Osteoblast (primary cell): ENCODE results near the gene DLG1. TPM values are rescaled to one million over a fixed set of nuclear protein-coding genes. Genes with fewer than 3 reads are reported as not detected.

Source experiments
- DNase-seq: peaks from one replicate; pipeline ENCODE4 v3.0.0; 2011; ENCODE audit warnings: low spot score, mixed read lengths; ENCODE audit not compliant: insufficient read length; ENCODE audit errors: missing footprints
- H2AFZ ChIP-seq: 2 replicates; pipeline ENCODE4 v1.6.0; 2011; ENCODE audit warnings: mild to moderate bottlenecking, low read length
- H3K27ac ChIP-seq: 2 replicates; pipeline ENCODE4 v1.5.1; 2011; ENCODE audit warnings: mild to moderate bottlenecking, low read depth, low read length, moderate library complexity
- H3K27me3 ChIP-seq: 2 replicates; pipeline ENCODE4 v1.6.0; 2012; ENCODE audit warnings: mild to moderate bottlenecking, control low read depth, inconsistent platforms, low read length, moderate library complexity; ENCODE audit not compliant: insufficient read depth
- H3K36me3 ChIP-seq: 2 replicates; pipeline ENCODE4 v1.5.1; 2011; ENCODE audit warnings: mild to moderate bottlenecking, low read length, control low read depth, moderate library complexity; ENCODE audit not compliant: insufficient read depth
- H3K4me1 ChIP-seq: 2 replicates; pipeline ENCODE4 v1.5.1; 2011; ENCODE audit warnings: mild to moderate bottlenecking, low read length, control low read depth, moderate library complexity; ENCODE audit not compliant: insufficient read depth
- H3K4me2 ChIP-seq: 2 replicates; pipeline ENCODE4 v1.6.0; 2011; ENCODE audit warnings: mild to moderate bottlenecking, low read length; ENCODE audit not compliant: insufficient read depth
- H3K4me3 ChIP-seq: fragments of 200-600 bp; sonication (generic); 3 replicates; pipeline ENCODE4 v1.5.1; 2012; ENCODE audit warnings: mild to moderate bottlenecking, low read length, inconsistent platforms; ENCODE audit not compliant: insufficient read depth
- H3K79me2 ChIP-seq: 2 replicates; pipeline ENCODE4 v1.6.0; 2012; ENCODE audit warnings: mild to moderate bottlenecking, low read length, control low read depth, inconsistent platforms; ENCODE audit not compliant: insufficient read depth
- H3K9me3 ChIP-seq: 2 replicates; pipeline ENCODE4 v1.5.1; 2011; ENCODE audit warnings: low read depth, low read length, control low read depth
- H4K20me1 ChIP-seq: 2 replicates; pipeline ENCODE4 v1.6.0; 2012; ENCODE audit warnings: mild to moderate bottlenecking, low read length, control low read depth; ENCODE audit not compliant: insufficient read depth
- CTCF ChIP-seq: IDR thresholded peaks from 2 replicates; pipeline ENCODE4 v1.5.1; 2011; ENCODE audit warnings: mild to moderate bottlenecking, low read depth, low read length, moderate library complexity; ENCODE audit errors: extremely low read depth
- total RNA-seq: library from RNA; depleted of rRNA; stranded (reverse); fragments of >200 nt; gene quantifications from 2 replicates; pipeline ENCODE4 v1.2.3, GENCODE V29; 2012

The DLG1 gene
- total RNA-seq, 1 donor, result 79.3 TPM

GRCh38 chr3:197174927-197175326 is 123.5 kb downstream of the DLG1 start:
- no peak for DNase-seq
- H2AFZ ChIP-seq, result no peak overlapping the region
- no peak overlapping the region for H3K27ac ChIP-seq
- peaks cover 12% of the 10 kb centered on the region for H3K4me1 ChIP-seq
- H3K4me3 ChIP-seq, result no peak overlapping the region
- no peaks in the 10 kb centered on the region for H3K9me3 ChIP-seq
- H4K20me1 ChIP-seq, result peaks cover 20% of the 10 kb centered on the region
- no peaks in the 10 kb centered on the region for H3K27me3 ChIP-seq
- no peak overlapping the region for H3K4me2 ChIP-seq
- no peaks in the 10 kb centered on the region for H3K36me3 ChIP-seq
- TF ChIP-seq CTCF, result no peak
- H3K79me2 ChIP-seq, result peaks cover 79% of the 10 kb centered on the region

GRCh38 chr3:197173620-197174019 is 124.8 kb downstream of the DLG1 start:
- H2AFZ ChIP-seq, result no peak overlapping the region
- H3K9me3 ChIP-seq, result no peaks in the 10 kb centered on the region
- no peak overlapping the region for H3K4me2 ChIP-seq
- H3K27ac ChIP-seq, result no peak overlapping the region
- H3K4me3 ChIP-seq, result no peak overlapping the region
- H3K4me1 ChIP-seq, result peaks cover 12% of the 10 kb centered on the region
- peaks cover 17% of the 10 kb centered on the region for H4K20me1 ChIP-seq
- DNase-seq, result no peak
- no peaks in the 10 kb centered on the region for H3K27me3 ChIP-seq
- TF ChIP-seq CTCF, result no peak
- H3K36me3 ChIP-seq, result no peaks in the 10 kb centered on the region
- peaks cover 82% of the 10 kb centered on the region for H3K79me2 ChIP-seq

GRCh38 chr3:197171481-197172067 is 126.8 kb downstream of the DLG1 start:
- peaks cover 12% of the 10 kb centered on the region for H3K4me1 ChIP-seq
- H3K9me3 ChIP-seq, result no peaks in the 10 kb centered on the region
- no peak overlapping the region for H2AFZ ChIP-seq
- H3K79me2 ChIP-seq, result peaks cover 84% of the 10 kb centered on the region
- no peak overlapping the region for H3K4me2 ChIP-seq
- no peak overlapping the region for H3K4me3 ChIP-seq
- peaks cover 12% of the 10 kb centered on the region for H4K20me1 ChIP-seq
- H3K27me3 ChIP-seq, result no peaks in the 10 kb centered on the region
- no peak for DNase-seq
- H3K36me3 ChIP-seq, result no peaks in the 10 kb centered on the region
- no peak for TF ChIP-seq CTCF
- H3K27ac ChIP-seq, result peak overlapping the region; percentile 9

- Histone ChIP-seq H3K4me2 (no peak overlapping the region), H3K4me1 (peaks cover 12% of the 10 kb centered on the region), H3K36me3 (peaks cover 3% of the 10 kb centered on the region), H2AFZ (no peak overlapping the region), H3K9me3 (no peaks in the 10 kb centered on the region), H3K79me2 (peaks cover 89% of the 10 kb centered on the region), H3K27me3 (no peaks in the 10 kb centered on the region), H3K4me3 (no peak overlapping the region), H4K20me1 (peaks cover 8% of the 10 kb centered on the region), H3K27ac (peak overlapping the region; percentile 69)
- no peak for DNase-seq
- no peak for TF ChIP-seq CTCF
These were observed 129.4 kb downstream of the DLG1 start for GRCh38 chr3:197169028-197169427.
